ENCODE measurements around the gene TRIM72.

- TF ChIP-seq POLR2AphosphoS5 (IDR thresholded peaks at IDR 0.05), result no peak
- no peak for TF ChIP-seq EP300 (IDR thresholded peaks at IDR 0.05; ENCODE audit: low read depth)
Observed at GRCh38 chr16:31251435-31251834, 37.5 kb downstream of the TRIM72 start.

All from transverse colon (tissue), 3 donors.